DOHH2 (cell line): Measurements from ENCODE around the gene ITPR1.

Experiments
- H3F3A ChIP-seq: fragments of 200-600 bp; sonication (generic), shearing (Covaris generic); 2 replicates; pipeline ENCODE4 v1.6.0; 2016; ENCODE audit warnings: antibody characterized with exemption, mild to moderate bottlenecking; ENCODE audit not compliant: control insufficient read depth, insufficient read depth
- H3K27ac ChIP-seq: fragments of 200-600 bp; sonication (generic); 2 replicates; pipeline ENCODE4 v1.5.1; 2014; ENCODE audit warnings: low read depth, mild to moderate bottlenecking, low read length, moderate library complexity
- H3K27me3 ChIP-seq: fragments of 200-600 bp; sonication (generic); 2 replicates; pipeline ENCODE4 v1.6.1; 2014; ENCODE audit warnings: mild to moderate bottlenecking, low read length, mixed read lengths; ENCODE audit not compliant: control insufficient read depth
- H3K36me3 ChIP-seq: fragments of 200-600 bp; sonication (generic); 2 replicates; pipeline ENCODE4 v1.6.1; 2014; ENCODE audit warnings: mild to moderate bottlenecking, low read length, moderate library complexity, mixed read lengths; ENCODE audit not compliant: control insufficient read depth
- H3K4me1 ChIP-seq: fragments of 200-600 bp; sonication (generic); 2 replicates; pipeline ENCODE4 v1.6.1; 2014; ENCODE audit warnings: mild to moderate bottlenecking, low read length, mixed read lengths; ENCODE audit not compliant: control insufficient read depth
- H3K4me2 ChIP-seq: fragments of 200-600 bp; sonication (generic); 2 replicates; pipeline ENCODE4 v1.6.0; 2014; ENCODE audit warnings: mild to moderate bottlenecking, low read length, moderate library complexity
- H3K4me3 ChIP-seq: fragments of 200-600 bp; sonication (generic); 2 replicates; pipeline ENCODE4 v1.5.1; 2014; ENCODE audit warnings: mild to moderate bottlenecking, low read length, mixed read lengths
- H3K79me2 ChIP-seq: fragments of 200-600 bp; sonication (generic); 2 replicates; pipeline ENCODE4 v1.6.1; 2014; ENCODE audit warnings: mild to moderate bottlenecking, low read length, mixed read lengths; ENCODE audit not compliant: control insufficient read depth
- H3K9me2 ChIP-seq: fragments of 200-600 bp; sonication (generic); replicated peaks from 2 replicates; pipeline ENCODE4 v1.6.1; 2014; ENCODE audit warnings: mild to moderate bottlenecking, low read length, mixed read lengths; ENCODE audit not compliant: control insufficient read depth
- H3K9me3 ChIP-seq: fragments of 200-600 bp; sonication (generic); 2 replicates; pipeline ENCODE4 v1.6.1; 2014; ENCODE audit warnings: antibody characterized with exemption, low read length, mixed read lengths; ENCODE audit not compliant: control insufficient read depth, insufficient read depth
- H4K20me1 ChIP-seq: fragments of 200-600 bp; sonication (generic); 2 replicates; pipeline ENCODE4 v1.6.0; 2014; ENCODE audit warnings: low read depth, mild to moderate bottlenecking, antibody characterized with exemption, low read length, moderate library complexity; ENCODE audit not compliant: control insufficient read depth, insufficient read depth
- CTCF ChIP-seq: fragments of 200-600 bp; sonication (generic); IDR thresholded peaks from one replicate; pipeline ENCODE4 v1.5.1; 2014; ENCODE audit warnings: antibody characterized with exemption, mild to moderate bottlenecking, low read depth, low read length; ENCODE audit not compliant: poor library complexity, severe bottlenecking
- EZH2phosphoT487 ChIP-seq: fragments of 200-600 bp; sonication (generic); IDR thresholded peaks from 2 replicates; pipeline ENCODE4 v1.6.1; 2017; ENCODE audit warnings: borderline replicate concordance, mild to moderate bottlenecking, antibody characterized with exemption, low read length, moderate library complexity, mixed read lengths

ITPR1 gene

GRCh38 chr3:4772171-4772804, 279.1 kb downstream of the ITPR1 start:
- Histone ChIP-seq H3K9me3 (no peaks in the 10 kb centered on the region), H3K36me3 (peaks cover 3% of the 10 kb centered on the region; the same call in 1 of the 2 replicates), H3K27ac (no peak overlapping the region), H3K79me2 (no peaks in the 10 kb centered on the region), H3K27me3 (no peaks in the 10 kb centered on the region), H3K9me2 (no peaks in the 10 kb centered on the region), H3F3A (no peaks in the 10 kb centered on the region), H3K4me3 (no peak overlapping the region), H3K4me2 (no peak overlapping the region), H3K4me1 (no peaks in the 10 kb centered on the region), H4K20me1 (no peaks in the 10 kb centered on the region)
- TF ChIP-seq CTCF (no peak), EZH2phosphoT487 (no peak)

DNA sequence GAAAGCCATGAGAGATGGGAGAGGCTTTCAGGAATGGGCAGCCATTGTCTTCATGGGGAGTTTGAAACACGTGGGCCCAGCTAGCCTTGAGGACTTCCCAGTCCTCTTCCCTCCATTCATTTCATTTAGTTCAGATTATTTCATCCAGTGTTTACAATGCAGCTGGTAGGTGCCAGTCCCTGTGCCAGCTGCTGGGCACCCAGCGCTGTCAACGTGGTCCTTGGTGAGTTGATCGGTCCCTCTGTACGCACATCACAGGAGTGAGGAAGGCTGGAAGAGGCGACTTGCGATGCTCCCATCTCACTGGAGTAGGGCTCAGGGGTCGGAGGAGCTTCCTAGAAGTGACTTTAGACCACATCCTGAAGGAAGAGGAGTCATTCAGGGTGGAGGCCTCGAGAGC, 279.7 kb downstream of the ITPR1 start:
- H3K27me3 ChIP-seq, result no peaks in the 10 kb centered on the region
- H4K20me1 ChIP-seq, result no peaks in the 10 kb centered on the region
- peaks cover 3% of the 10 kb centered on the region; the same call in 1 of the 2 replicates for H3K36me3 ChIP-seq
- TF ChIP-seq CTCF (no peak), EZH2phosphoT487 (no peak)
- no peak overlapping the region for H3K27ac ChIP-seq
- no peaks in the 10 kb centered on the region for H3K9me3 ChIP-seq
- no peaks in the 10 kb centered on the region for H3K4me1 ChIP-seq
- no peak overlapping the region for H3K4me3 ChIP-seq
- no peaks in the 10 kb centered on the region for H3K9me2 ChIP-seq
- H3K79me2 ChIP-seq, result no peaks in the 10 kb centered on the region
- no peaks in the 10 kb centered on the region for H3F3A ChIP-seq
- H3K4me2 ChIP-seq, result no peak overlapping the region

DNA sequence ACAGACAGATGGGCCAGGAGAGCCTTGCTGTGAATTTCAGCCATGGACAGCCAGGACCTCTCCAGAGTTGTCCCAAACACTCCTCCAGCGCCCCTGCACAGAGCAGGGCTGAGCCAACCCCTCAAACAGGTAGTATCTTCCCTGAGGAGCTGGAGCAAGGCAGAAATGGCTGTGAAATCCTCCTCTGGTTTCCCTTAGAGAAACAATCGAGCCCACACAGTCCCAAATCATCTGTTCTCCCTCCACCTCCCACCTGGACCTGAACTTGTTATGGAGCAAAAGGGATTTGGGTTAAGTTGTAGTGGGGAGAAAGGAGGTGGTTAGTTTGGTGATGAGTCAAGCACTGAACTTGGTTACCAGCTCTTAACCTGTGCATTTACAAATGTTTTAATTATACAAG, 280.4 kb downstream of the ITPR1 start:
- Histone ChIP-seq H3K4me2 (no peak overlapping the region), H4K20me1 (no peaks in the 10 kb centered on the region), H3K27me3 (no peaks in the 10 kb centered on the region), H3K4me1 (no peaks in the 10 kb centered on the region), H3K9me2 (no peaks in the 10 kb centered on the region), H3K4me3 (no peak overlapping the region), H3K36me3 (peaks cover 3% of the 10 kb centered on the region; the same call in 1 of the 2 replicates), H3F3A (no peaks in the 10 kb centered on the region), H3K9me3 (no peaks in the 10 kb centered on the region), H3K27ac (no peak overlapping the region), H3K79me2 (no peaks in the 10 kb centered on the region)
- TF ChIP-seq CTCF, result no peak
- TF ChIP-seq EZH2phosphoT487, result no peak
